AG10803 (cell line): Measurements from ENCODE around the gene ARAP3.

Source experiments
- DNase-seq: peaks from one replicate; pipeline ENCODE4 v3.0.0; 2010; ENCODE audit warnings: low read depth
- H3K4me3 ChIP-seq: 2 replicates; pipeline ENCODE4 v1.5.1; 2011; ENCODE audit warnings: mild to moderate bottlenecking, low read length, control low read depth
- TF ChIP-seq, protein P1 (sequence below): conservative IDR thresholded peaks from 2 replicates; pipeline ENCODE4 v1.5.1; 2011; ENCODE audit warnings: mild to moderate bottlenecking, low read length, control low read depth, inconsistent platforms

Gene ARAP3

DNA sequence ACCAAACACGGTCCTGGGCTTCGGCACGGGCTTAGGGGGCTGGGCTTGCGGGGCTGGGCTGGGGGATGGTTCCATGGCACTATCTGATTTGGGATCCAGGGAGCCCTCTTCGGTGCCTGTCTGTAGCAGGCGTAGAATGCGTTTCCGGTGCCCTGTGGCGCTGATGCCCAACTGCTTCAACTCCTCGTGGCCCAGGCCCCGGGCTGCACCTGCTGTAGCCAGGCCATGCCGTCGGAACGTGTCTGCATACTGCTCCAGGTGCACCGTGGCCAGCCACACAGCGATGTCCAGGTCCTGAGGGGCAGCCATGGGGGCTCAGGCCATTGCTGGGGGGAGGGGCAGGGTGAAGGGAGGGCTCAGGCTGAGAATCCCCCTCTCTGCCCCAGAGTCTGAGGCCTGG, 1.9 kb downstream of the ARAP3 start:
- no peak overlapping the region for H3K4me3 ChIP-seq
- TF ChIP-seq, protein P1, sequence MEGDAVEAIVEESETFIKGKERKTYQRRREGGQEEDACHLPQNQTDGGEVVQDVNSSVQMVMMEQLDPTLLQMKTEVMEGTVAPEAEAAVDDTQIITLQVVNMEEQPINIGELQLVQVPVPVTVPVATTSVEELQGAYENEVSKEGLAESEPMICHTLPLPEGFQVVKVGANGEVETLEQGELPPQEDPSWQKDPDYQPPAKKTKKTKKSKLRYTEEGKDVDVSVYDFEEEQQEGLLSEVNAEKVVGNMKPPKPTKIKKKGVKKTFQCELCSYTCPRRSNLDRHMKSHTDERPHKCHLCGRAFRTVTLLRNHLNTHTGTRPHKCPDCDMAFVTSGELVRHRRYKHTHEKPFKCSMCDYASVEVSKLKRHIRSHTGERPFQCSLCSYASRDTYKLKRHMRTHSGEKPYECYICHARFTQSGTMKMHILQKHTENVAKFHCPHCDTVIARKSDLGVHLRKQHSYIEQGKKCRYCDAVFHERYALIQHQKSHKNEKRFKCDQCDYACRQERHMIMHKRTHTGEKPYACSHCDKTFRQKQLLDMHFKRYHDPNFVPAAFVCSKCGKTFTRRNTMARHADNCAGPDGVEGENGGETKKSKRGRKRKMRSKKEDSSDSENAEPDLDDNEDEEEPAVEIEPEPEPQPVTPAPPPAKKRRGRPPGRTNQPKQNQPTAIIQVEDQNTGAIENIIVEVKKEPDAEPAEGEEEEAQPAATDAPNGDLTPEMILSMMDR, result no peak
- no peak for DNase-seq

DNA sequence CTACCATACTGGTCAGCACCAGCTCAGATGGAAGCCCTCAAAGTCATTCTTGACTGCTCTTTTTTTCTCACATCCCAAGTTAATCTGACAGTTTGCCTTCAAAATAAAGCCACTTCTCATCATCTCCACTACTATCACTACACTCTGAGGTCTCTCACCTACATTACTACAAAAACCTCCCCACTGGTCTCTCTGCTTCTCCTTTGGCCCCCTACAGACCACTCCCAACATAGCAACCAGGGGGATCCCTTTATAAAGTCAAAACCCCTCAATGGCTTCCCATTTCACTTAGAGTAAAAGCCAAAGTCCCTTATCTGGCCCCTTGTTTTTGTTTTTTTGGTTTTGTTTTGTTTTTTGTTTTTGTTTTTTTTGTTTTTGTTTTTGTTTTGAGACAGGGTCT, 4.6 kb downstream of the ARAP3 start:
- no peak for DNase-seq
- no peak overlapping the region for H3K4me3 ChIP-seq
- TF ChIP-seq, protein P1, result peak; percentile 8; the same call in 1 of the 2 replicates

DNA sequence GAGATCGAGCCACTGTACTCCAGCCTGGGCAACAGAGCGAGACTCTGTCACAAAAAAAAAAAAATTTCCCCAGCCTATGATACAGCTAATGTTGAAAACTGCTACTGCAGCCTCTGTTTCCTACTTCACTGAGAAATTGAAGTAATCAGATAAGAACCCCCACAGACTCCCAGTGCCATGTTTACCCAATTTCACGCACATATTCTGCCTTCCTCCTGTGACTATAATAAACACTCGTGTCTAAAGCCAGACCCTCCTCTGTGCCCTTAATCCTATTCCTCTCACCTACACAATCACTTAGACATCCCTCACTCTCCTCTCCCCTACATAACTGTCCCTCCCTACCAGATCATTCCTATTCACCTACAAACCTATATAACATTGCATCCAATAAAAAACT, 6.4 kb downstream of the ARAP3 start:
- H3K4me3 ChIP-seq, result no peak overlapping the region
- DNase-seq, result no peak
- TF ChIP-seq, protein P1, result no peak

DNA sequence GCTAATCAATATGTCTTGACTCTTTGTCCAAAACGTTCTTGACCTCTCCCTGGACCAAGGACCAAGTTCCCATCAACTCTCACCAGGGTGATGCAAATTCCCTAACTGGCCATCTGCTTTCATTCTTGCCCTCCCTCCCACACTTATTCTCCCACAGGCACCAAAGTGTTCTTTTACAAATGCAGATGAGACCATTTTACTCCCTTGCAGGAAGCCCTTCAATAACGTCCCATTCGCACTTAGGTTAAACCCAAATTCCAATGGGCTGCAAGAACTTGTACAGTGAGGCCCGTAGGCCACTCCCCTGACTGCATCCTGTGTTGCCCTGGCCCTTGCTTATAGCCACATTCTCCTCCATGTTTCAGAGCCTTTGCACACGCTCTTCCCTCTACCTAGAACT, 7.3 kb downstream of the ARAP3 start:
- TF ChIP-seq, protein P1, result no peak
- DNase-seq, result no peak
- H3K4me3 ChIP-seq, result no peak overlapping the region

DNA sequence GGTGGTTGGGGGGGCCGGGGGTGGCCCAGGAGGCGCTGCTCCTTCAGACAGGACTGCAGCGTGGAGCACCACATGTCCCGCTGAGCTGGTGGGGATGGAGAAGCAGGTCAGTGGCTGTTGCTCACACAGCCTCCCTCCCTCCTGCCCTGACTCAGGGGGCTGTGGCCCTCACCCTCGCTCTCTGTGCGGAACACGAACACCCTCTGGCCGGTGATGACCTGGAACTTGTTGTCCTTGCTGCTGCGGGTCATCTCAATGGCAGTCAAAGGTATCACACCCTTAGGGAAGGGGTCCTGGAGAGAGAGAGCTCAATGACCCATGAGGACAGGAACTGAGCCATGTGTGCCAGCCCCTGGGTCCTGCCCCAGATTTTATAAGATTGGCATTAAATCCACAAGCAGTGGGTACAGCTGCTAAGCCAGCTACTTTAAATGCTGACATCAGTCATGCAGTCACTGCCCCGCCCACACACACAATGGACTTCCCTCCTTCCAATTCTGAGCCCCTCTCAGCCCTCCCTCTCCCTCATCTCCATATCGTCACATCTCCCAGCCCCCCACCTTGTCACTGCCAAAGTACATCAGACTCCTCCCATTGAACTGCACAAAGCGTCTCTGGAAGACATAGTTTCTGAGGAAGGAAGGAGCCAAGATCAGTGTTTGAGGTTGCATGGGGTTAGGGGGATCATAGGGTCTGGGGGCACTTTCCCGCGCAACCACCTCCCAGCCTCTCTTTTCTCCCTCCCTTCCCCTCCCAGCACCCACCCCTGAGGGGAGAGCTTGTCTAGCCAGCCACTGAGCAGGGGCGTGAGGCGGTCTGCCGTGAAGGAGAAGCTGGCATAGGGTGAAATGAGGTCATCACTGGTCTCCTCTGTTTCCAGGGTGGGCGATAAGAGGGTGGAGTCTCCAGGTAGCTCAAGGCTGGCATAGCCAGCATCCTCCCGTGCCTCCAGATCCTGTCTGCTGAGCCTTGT, 8.9 kb downstream of the ARAP3 start:
- DNase-seq, result no peak
- TF ChIP-seq, protein P1, result no peak
- H3K4me3 ChIP-seq, result no peak overlapping the region

DNA sequence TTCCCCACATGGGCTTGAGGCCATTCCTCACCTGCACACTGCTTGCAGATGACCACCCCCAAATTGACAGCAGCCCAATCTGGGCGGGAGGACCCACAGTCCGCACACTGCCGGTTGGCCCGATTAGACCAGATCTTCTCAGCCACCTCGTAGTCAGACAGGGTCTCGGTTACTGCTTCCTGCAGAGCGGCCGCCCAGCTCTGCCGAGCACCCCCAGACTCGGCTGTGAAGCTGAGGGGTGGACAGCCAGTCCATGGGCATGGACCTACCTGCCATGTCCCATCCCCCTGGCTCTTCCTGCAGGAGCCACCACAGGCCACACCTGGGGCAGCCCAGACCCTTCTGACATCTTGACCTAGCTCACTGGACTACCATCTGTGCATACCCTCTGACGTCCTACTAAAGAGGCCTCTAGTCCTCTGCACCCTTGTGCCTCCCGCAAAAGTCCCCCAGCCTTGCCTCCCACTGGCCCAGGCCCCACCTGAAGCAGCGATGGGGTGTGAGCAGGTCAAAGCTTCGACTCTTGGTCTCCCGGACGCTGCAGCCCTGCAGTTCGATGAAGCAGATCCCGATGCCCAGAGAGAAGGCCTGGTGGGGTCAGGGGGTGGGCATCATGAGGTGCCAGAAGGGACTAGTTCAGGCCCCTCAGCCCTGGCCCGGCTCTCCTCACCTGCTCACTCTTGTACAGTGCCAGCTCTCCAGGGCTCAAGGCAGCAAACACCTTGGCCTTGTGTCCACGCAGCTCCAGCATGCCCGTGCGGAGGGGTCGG, 9.8 kb downstream of the ARAP3 start:
- DNase-seq, result no peak
- TF ChIP-seq, protein P1, result no peak
- H3K4me3 ChIP-seq, result no peak overlapping the region
